GM23338 (cell line): ENCODE data around the gene TRAK1.

ENCODE experiments used
- EZH2 ChIP-seq: fragments of 200-600 bp; sonication (generic); IDR thresholded peaks from one replicate; pipeline ENCODE4 v1.8.0; 2017; ENCODE audit warnings: antibody characterized with exemption, mild to moderate bottlenecking, low read depth; ENCODE audit not compliant: unreplicated experiment
- REST ChIP-seq: IDR thresholded peaks from one replicate; pipeline ENCODE4 v1.6.1; 2018; ENCODE audit warnings: antibody characterized with exemption; ENCODE audit not compliant: unreplicated experiment
- STAT1 ChIP-seq: IDR thresholded peaks from one replicate; pipeline ENCODE4 v1.6.1; 2016; ENCODE audit warnings: antibody characterized with exemption; ENCODE audit not compliant: unreplicated experiment
- ZNF114 ChIP-seq: fragments of 250-450 bp; sonication (Bioruptor Pico); IDR thresholded peaks from 2 replicates; pipeline ENCODE4 v1.5.0; 2020; ENCODE audit warnings: mild to moderate bottlenecking, moderate library complexity
- TF ChIP-seq, protein P1 (sequence below), 2 experiments: fragments of 200-600 bp in 1 of 2; sonication (generic) in 1 of 2; conservative IDR thresholded peaks; 2 replicates each; pipeline versions ENCODE4 v1.5.1 to v1.6.1; 2016 to 2017; ENCODE audit warnings: antibody characterized with exemption in 2 of 2, low read depth in 2 of 2, mild to moderate bottlenecking in 2 of 2, moderate library complexity in 1 of 2

- TF ChIP-seq, protein P1, sequence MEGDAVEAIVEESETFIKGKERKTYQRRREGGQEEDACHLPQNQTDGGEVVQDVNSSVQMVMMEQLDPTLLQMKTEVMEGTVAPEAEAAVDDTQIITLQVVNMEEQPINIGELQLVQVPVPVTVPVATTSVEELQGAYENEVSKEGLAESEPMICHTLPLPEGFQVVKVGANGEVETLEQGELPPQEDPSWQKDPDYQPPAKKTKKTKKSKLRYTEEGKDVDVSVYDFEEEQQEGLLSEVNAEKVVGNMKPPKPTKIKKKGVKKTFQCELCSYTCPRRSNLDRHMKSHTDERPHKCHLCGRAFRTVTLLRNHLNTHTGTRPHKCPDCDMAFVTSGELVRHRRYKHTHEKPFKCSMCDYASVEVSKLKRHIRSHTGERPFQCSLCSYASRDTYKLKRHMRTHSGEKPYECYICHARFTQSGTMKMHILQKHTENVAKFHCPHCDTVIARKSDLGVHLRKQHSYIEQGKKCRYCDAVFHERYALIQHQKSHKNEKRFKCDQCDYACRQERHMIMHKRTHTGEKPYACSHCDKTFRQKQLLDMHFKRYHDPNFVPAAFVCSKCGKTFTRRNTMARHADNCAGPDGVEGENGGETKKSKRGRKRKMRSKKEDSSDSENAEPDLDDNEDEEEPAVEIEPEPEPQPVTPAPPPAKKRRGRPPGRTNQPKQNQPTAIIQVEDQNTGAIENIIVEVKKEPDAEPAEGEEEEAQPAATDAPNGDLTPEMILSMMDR (conservative IDR thresholded peaks at IDR 0.05; ENCODE audit: low read depth in 2 of 2): no peak
- TF ChIP-seq REST (no peak), EZH2 (no peak), STAT1 (no peak), ZNF114 (CRISPR knock-in tag) (no peak)
These were observed 58.8 kb downstream of the TRAK1 start for GRCh38 chr3:42149975-42150374.
